GM18873 (cell line): Measurements from ENCODE around the gene SLC35G6.
A peak's percentile ranks its signal among the peaks of the same experiment; 100 is the strongest.
"Not testable (repeated sequence)": the region's sequence is repeated elsewhere in the genome, so short reads cannot be mapped to it uniquely, and the experiment has no call there.

Experiments
- ATAC-seq: cut with Tn5 transposase; IDR thresholded peaks from one replicate; pipeline ENCODE4 v1.9.1; 2021; ENCODE audit warnings: mild to moderate bottlenecking, moderate library complexity, moderate number of reproducible peaks; ENCODE audit not compliant: unreplicated experiment, low FRiP score

SLC35G6 gene

DNA sequence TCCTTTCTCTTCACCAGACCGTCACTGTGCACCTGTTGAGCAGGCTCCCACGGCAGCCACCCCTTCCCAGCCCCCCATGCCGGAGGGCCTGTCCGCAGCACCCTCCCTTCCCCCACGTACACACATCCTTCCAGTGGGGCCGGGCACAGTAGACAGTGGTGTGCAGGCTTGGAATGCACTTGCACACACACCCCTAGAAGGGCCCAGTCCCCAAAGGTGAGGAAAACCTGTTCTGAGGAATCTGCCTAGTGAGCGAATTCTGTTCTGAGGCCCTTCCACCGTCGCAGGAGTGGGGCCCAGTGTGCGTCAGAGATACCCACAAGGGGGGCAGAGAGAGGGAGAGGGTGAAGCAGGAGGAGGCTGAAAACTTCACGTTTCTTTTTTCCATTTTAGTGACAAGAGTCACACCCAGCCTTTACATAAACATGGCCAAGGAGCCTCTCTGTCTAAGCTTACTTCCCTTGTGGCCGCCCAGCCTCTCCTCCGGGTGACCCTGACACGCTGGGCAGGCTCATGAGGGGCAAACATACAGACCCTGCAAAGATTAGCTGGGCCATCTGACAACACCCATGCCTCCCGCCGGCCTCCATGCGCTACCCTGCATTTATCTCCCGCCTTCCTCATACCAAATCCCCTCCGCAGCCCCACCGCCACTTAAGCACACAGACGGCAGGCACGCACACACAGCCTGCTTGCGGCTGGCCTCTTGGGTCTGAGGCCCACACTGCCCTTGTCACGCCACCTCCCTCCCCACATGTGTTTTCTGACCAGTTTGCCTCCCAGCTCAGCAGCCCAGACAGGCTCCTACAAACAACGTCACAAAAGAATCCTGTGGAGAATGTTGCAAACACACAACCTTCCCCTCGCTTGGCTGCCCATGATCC is 3.6 kb upstream of the SLC35G6 start:
- no peak for ATAC-seq

DNA sequence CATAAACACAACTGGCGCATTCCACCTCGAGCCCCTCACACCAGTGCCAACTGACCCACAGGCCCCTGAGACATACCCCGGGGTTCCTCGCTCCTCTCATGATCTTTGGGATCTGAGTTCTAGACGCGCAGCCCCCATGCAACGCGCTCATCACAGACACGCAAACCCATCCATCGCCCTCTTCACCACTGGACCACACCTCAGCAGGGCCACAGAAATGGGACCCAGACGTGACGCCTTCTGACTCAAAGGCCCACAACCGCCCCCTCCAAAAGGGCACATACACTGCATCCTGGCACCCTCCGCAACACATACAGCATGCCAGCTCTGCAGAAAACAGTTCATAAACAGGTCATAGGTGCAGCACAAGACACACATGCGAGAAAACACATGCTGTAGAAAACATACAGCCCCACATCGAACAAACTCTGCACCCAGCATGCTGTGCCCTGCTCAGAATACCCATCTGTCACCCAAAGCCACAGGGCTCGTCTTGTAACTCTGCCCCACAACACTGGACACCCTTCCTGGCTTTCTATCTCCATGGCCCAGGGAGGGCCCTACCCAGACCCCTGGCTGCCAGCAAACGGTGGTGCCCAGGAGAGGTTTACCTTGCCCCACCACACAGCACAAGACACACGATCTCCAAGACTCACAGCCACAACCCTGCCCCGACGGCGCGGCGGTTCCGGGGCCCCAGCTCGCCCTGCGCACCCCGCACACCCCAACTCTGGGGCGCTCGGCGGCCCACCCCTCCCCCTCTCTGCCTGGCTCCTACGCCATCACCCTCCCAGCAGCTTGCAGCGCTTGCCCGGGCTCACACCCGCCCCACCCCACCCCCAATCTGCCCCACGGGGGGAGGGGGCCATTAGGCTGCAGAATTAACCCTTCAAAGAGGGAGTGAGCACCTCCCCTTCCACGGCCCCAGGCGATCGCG is 2.7 kb upstream of the SLC35G6 start:
- no peak for ATAC-seq

DNA sequence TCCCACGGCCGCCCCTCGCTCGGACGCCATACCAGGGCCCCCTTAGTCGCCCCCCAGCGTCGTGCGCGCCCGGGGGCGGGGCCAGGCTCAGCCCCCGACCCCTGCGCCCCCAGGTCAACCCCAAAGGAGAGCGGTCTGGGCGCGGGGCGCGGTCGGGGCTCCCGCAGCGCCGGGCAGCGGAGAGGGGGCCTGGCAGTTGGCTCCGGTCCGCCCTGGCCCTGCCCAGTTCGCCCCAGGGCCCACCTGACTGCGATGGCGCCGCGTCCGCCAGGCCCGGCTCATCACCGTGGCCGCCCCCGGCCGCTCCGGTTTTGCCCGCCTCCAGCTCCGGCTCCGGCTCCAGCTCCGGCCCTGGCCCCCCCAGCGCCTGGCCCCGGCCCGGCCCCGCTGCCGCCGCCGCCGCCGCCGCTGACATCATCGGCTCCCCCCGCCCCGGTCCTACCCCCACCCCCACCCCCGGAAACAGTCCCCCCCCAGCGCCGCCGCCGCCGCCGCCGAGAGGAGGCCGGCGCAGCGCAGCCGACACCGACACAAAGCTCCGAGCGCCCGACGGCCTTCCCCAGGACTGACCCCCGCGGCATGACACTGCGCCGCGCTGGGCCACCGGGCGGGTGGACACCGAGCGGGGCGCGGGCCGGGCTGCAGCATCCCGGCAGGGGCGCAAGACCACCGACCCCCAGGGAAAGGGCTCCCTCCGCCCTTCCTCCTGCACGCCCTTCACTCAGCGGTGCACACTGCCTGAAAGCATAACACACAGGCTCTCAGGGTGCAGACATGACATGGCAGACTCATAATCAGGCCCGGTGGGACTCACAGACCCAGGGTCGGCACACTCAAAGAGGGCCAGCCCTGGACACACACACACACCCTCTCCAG is 1.8 kb upstream of the SLC35G6 start, which contains the start of gene ZBTB4:
Gene ZBTB4, minus strand, starts transcription at position 419 of the 876 bp plus-strand sequence. CDS start 12,830 bp downstream, outside the sequence.
- no peak for ATAC-seq

DNA sequence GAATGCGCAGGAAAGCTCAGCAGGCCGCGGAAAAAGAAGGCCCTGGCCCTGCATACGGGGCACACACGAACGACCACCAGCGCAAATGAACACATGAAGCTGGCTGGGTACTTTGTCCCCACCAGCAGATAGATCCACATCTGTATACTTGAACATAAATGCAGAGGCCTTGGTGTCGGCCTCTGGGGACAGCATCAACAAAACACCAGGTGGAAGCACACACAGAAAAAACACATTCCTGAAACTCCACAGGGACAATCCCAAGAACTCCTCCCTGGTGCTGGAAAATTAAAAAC is 1.2 kb upstream of the SLC35G6 start:
- ATAC-seq, result no peak

DNA sequence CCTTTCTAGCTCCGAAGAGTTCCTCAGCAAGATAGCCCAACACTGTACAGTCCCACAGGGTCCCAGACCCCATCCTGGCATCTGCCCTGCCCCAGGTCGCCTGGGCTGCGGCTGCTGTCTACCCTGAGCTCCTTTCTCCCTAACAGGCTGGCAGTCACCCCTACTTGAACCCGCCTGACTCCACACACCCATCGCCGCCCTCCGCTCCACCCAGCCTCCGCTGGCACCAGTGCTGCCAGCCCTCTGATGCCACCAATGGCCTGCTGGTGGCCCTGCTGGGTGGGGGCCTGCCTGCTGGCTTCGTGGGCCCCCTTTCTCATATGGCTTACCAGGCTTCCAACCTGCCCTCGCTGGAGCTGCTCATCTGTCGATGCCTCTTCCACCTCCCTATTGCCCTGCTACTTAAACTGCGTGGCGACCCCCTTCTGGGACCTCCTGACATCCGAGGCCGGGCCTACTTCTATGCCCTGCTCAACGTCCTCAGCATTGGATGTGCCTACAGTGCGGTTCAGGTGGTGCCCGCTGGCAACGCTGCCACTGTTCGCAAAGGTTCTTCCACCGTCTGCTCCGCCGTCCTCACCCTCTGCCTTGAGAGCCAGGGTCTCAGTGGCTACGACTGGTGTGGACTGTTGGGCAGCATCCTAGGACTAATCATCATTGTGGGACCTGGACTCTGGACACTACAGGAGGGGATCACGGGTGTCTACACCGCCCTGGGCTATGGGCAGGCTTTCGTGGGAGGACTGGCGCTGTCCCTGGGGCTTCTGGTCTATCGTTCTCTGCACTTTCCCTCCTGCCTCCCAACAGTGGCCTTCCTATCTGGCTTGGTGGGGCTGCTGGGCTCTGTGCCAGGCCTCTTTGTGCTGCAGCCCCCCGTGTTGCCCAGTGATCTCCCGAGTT is 846 bp downstream of the SLC35G6 start:
- not testable (repeated sequence) for ATAC-seq

- ATAC-seq, result not testable (repeated sequence)
Observed at GRCh38 chr17:7482742-7483088, 1.5 kb downstream of the SLC35G6 start.

GRCh38 chr17:7483255-7484066 is 2.2 kb downstream of the SLC35G6 start:
- peak; percentile 16 for ATAC-seq

GRCh38 chr17:7484067-7484918 is 3.0 kb downstream of the SLC35G6 start, which contains the start of gene POLR2A:
TSS of gene POLR2A (plus strand) at chr17:7484366.
- peak; percentile 54 for ATAC-seq

GRCh38 chr17:7484919-7485377 is 3.7 kb downstream of the SLC35G6 start:
- ATAC-seq, result no peak

- no peak for ATAC-seq
Observed at GRCh38 chr17:7486181-7486580, 4.9 kb downstream of the SLC35G6 start.

- ATAC-seq, result no peak
Observed at GRCh38 chr17:7490144-7490543, 8.9 kb downstream of the SLC35G6 start.

GRCh38 chr17:7491583-7491982 is 10.3 kb downstream of the SLC35G6 start:
- ATAC-seq, result no peak

DNA sequence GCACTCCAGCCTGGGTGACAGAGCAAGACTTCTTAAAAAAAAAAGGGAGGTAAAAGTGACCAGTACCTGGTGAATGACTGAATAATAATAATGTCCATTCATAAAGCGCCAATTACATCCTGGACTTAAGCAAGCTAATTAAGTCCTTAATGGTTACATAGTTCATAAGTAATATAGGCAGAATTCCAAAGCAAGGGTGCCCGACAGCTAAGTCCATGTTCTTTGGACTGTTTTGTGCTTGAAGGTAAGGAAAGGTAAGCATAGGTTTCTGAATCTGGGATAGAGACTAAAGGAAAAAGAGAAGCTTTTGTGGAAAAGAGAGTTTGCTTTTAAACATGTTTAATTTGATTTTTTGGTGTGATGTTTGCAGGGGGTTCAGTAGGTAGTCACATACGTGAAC is 12.7 kb downstream of the SLC35G6 start:
- no peak for ATAC-seq

- no peak for ATAC-seq
Observed at GRCh38 chr17:7495906-7496434, 14.7 kb downstream of the SLC35G6 start.

DNA sequence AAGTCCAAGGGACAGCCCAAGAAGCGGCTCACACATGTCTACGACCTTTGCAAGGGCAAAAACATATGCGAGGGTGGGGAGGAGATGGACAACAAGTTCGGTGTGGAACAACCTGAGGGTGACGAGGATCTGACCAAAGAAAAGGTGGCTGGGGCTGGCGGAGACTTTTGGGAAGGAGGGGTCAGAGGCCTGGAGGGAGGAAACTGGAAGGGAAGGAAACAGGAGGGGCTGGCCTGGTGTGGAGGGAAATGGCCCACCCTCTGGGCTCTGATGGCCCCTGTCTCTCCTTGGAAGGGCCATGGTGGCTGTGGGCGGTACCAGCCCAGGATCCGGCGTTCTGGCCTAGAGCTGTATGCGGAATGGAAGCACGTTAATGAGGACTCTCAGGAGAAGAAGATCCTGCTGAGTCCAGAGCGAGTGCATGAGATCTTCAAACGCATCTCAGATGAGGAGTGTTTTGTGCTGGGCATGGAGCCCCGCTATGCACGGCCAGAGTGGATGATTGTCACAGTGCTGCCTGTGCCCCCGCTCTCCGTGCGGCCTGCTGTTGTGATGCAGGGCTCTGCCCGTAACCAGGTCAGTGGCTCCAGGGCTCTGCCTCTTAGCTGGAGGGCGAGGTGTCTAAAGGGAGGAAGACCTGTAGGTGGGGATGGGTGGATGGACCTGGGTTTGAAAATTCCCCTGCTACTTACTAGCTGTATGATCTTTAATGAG is 15.4 kb downstream of the SLC35G6 start:
- ATAC-seq, result no peak

DNA sequence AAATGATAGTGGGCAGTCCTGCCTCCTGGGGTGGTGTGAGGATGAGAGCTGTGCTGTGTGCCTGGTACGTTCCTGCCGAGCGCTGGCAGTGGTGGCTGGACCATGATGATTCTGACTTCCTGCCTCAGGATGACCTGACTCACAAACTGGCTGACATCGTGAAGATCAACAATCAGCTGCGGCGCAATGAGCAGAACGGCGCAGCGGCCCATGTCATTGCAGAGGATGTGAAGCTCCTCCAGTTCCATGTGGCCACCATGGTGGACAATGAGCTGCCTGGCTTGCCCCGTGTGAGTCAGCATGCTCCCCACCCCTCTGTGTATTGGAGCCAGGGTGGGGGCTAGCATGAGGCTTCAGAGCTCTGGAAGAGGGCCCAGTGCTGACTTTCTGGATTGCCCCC is 16.0 kb downstream of the SLC35G6 start:
- no peak for ATAC-seq

GRCh38 chr17:7497636-7498035 is 16.4 kb downstream of the SLC35G6 start:
- ATAC-seq, result no peak
